A549 treated with dexamethasone at 1 μM for 4 hours (cell line): ENCODE results near the gene SRC. TPM values are rescaled to one million over a fixed set of nuclear protein-coding genes. Genes with fewer than 3 reads are reported as not detected.

ENCODE experiments used
- total RNA-seq: library from RNA; stranded (reverse); fragments of 200-300 nt; extraction: Qiagen RNA extraction; gene quantifications from 5 replicates; pipeline ENCODE4 v1.2.3, GENCODE V29; 2022

SRC gene
- 84.9 to 119 TPM (median 113 TPM) in 5 replicates for total RNA-seq

DNA sequence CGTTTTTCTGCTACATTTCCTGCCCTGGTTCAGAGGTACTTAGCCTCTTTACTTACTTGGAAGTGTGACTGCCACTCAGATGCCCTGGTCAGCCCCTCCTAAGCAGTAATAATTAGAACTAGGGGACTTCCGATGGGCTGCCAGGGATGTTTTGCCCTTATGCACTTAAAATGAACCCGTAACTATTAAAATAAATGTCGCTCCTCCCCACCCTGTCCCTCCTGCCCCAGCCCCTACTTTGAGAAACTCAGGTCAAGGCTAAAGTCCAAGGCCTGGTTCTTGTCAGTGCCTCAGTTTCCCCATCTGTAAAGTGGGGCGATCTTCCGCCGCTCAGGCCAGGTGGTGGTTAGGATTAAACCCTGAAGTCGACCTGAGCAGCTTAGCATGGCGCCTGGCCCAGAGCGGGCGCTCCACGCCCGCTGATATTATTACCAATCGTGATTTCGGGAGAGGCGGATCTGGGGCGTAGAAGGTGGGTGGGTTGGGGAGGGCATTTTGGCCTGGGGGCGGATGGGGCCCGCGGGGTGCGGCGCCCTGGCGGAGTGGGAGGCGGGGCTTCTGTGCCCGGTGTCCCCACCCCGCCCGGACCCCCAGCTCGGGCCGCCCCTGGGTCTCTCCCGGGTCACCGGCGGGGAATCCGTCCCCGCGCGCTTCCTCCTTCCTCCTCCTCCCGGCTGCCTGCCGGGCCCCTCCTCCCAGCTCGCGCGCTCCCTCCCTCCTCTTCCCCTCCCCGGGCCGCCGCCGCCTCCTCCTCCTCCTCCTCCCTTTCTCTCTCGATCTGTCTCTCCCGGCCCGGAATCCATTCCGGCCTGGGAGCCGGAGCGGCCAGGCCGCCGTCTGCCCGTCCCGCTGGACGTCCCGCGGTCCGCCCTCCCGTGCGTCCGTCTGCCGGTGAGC is at the start of gene SRC:
TSS of gene SRC (plus strand) at position 802 of the 897 bp plus-strand sequence. CDS start 38,014 bp downstream, outside the sequence.

Other genes starting within 250 kb of the SRC start
- 259 to 271 TPM (median 261 TPM) in 5 replicates for gene RPN2, start 166.8 kb upstream of the SRC start, total RNA-seq
- gene MROH8, start 166.6 kb upstream of the SRC start, total RNA-seq: 0.70 to 1.6 TPM (median 1.4 TPM) in 5 replicates
- gene GHRH, start 84.3 kb upstream of the SRC start, total RNA-seq: not detected in 5 replicates
- 78.7 to 85.7 TPM (median 81.4 TPM) in 5 replicates for gene MANBAL, start 56.5 kb upstream of the SRC start, total RNA-seq
- not detected in 5 replicates for gene NNAT, start 175.1 kb downstream of the SRC start, total RNA-seq
- gene BLCAP, start 181.7 kb downstream of the SRC start, total RNA-seq: 42.5 to 54.5 TPM (median 49.4 TPM) in 5 replicates